Inflammatory macrophage treated with lipopolysaccharide for 1 hour (primary cell): ENCODE data around the gene THBS1.

Experiments
- DNase-seq, 2 donors: peaks; one replicate each; pipeline ENCODE4 v3.0.0-alpha.2; 2020 to 2022

The THBS1 gene

GRCh38 chr15:39574427-39574826 lies 6.5 kb upstream of the THBS1 start:
- DNase-seq = peak; percentile 21 to 22

- DNase-seq = no peak
Observed at GRCh38 chr15:39575180-39575579, 5.7 kb upstream of the THBS1 start.

- no peak for DNase-seq
Observed at GRCh38 chr15:39578851-39579486, 1.9 kb upstream of the THBS1 start.

GRCh38 chr15:39579487-39580116 lies 1.3 kb upstream of the THBS1 start:
- peak in 1 of 2 donors; percentile 9 for DNase-seq

GRCh38 chr15:39580117-39580484 lies 778 bp upstream of the THBS1 start:
- peak; percentile 69 to 98 for DNase-seq

- DNase-seq = no peak
Observed at GRCh38 chr15:39581242-39581792, 438 bp downstream of the THBS1 start.

- no peak for DNase-seq
Observed at GRCh38 chr15:39581793-39582285, 960 bp downstream of the THBS1 start.

- DNase-seq = no peak
Observed at GRCh38 chr15:39582286-39582976, 1.6 kb downstream of the THBS1 start.

- DNase-seq = no peak
Observed at GRCh38 chr15:39582977-39583595, 2.2 kb downstream of the THBS1 start.

GRCh38 chr15:39583596-39584265 lies 2.9 kb downstream of the THBS1 start:
- peak in 1 of 2 donors; percentile 5 for DNase-seq

GRCh38 chr15:39584266-39584659 lies 3.4 kb downstream of the THBS1 start:
- DNase-seq = no peak

GRCh38 chr15:39584662-39585388 lies 3.9 kb downstream of the THBS1 start:
- DNase-seq = no peak

GRCh38 chr15:39585389-39585841 lies 4.5 kb downstream of the THBS1 start:
- DNase-seq = no peak

GRCh38 chr15:39585871-39586301 lies 5.0 kb downstream of the THBS1 start:
- DNase-seq = no peak

GRCh38 chr15:39586387-39587095 lies 5.7 kb downstream of the THBS1 start:
- DNase-seq = no peak

- no peak for DNase-seq
Observed at GRCh38 chr15:39587096-39587721, 6.3 kb downstream of the THBS1 start.

GRCh38 chr15:39587731-39588530 lies 7.1 kb downstream of the THBS1 start:
- DNase-seq = no peak

- DNase-seq = no peak
Observed at GRCh38 chr15:39588531-39589192, 7.8 kb downstream of the THBS1 start.

GRCh38 chr15:39589193-39589814 lies 8.4 kb downstream of the THBS1 start:
- no peak for DNase-seq
